Right lobe of liver (tissue), 6 donors: ENCODE measurements around the gene USP47. TPM values are rescaled to one million over a fixed set of nuclear protein-coding genes. Genes with fewer than 3 reads are reported as not detected.

Source experiments
- ATAC-seq, 4 donors: fragments of 200-7000 bp; cut with Tn5 transposase; one replicate each; pipeline ENCODE4 v1.9.1; 2020; ENCODE audit warnings: mild to moderate bottlenecking in 4 of 4, moderate library complexity in 4 of 4
- DNase-seq, 3 donors: peaks; one replicate each; pipeline ENCODE4 v3.0.0-alpha.2; 2020
- H3K27ac ChIP-seq, 3 donors: fragments of 200-600 bp; one replicate each; pipeline ENCODE4 v1.8.0; 2022
- H3K27me3 ChIP-seq, 2 donors: fragments of 200-600 bp; one replicate each; pipeline ENCODE4 v1.8.0; 2022
- H3K36me3 ChIP-seq, 4 donors: fragments of 200-600 bp; sonication (generic) in 1 of 4; one replicate each; pipeline versions ENCODE4 v1.5.1 to v1.8.0; 2017 to 2022; ENCODE audit warnings: control low read depth in 1 of 4
- H3K4me1 ChIP-seq, 4 donors: fragments of 200-600 bp; sonication (generic) in 1 of 4; one replicate each; pipeline versions ENCODE4 v1.5.1 to v1.8.0; 2017 to 2022; ENCODE audit warnings: control low read depth in 1 of 4
- H3K4me3 ChIP-seq, 3 donors: fragments of 200-600 bp; one replicate each; pipeline ENCODE4 v1.8.0; 2022
- H3K9me3 ChIP-seq, 4 donors: fragments of 200-600 bp; sonication (generic) in 1 of 4; one replicate each; pipeline versions ENCODE4 v1.5.1 to v1.8.0; 2017 to 2022; ENCODE audit warnings: control low read depth in 1 of 4
- POLR2A ChIP-seq: fragments of 450-650 bp; IDR thresholded peaks from one replicate; pipeline ENCODE4 v1.6.1; 2017; ENCODE audit warnings: antibody characterized with exemption, mild to moderate bottlenecking
- WGBS: methylation state at CpG from one replicate; pipeline ENCODE4 v1.1.6; 2018; ENCODE audit warnings: low coverage, low lambda C conversion rate; ENCODE audit not compliant: insufficient coverage; ENCODE audit errors: missing lambda C conversion rate; 5-methylcytosine and 5-hydroxymethylcytosine counted together
- intact Hi-C, 2 donors: fragments of 100-400 bp; cut with DNase I; formaldehyde crosslinking; loops; one replicate each; pipeline versions ENCODE4 v1.11.2 to v1.14.1; 2022
- total RNA-seq, 6 experiments: library from RNA; depleted of rRNA in 2 of 6; stranded (reverse); fragments of >200 nt in 2 of 6; fragmentation: NEBNext Ultra II Directional in 3 of 6; extraction: Animal tissue kit (Norgen Biotek cat#: 25700) in 3 of 6; gene quantifications; one replicate each; pipeline versions ENCODE4 v1.1.0 to v1.2.4, GENCODE V29; 2016 to 2023
- TF ChIP-seq, protein P1 (sequence below), 4 donors: fragments of 200-600 bp in 3 of 4; fragments of 450-650 bp in 1 of 4; IDR thresholded peaks; one replicate each; pipeline versions ENCODE4 v1.5.1 to v1.8.0; 2016 to 2022; ENCODE audit warnings: antibody characterized with exemption in 4 of 4, mild to moderate bottlenecking in 2 of 4
- donor health status: DM: no; HTN: yes; CAD: no.
- donor health status: DM: no; HTN: no; CAD: no.
- donor health status: DM: no; HTN: no; CAD: no.
- donor health status: DM: no; HTN: yes; CAD: no.
- donor health status: DM: no; HTN: yes; CAD: no.

The USP47 gene
- total RNA-seq, 6 experiments from 2014 or later, result 25.2 to 38.1 (median 29.6) TPM

DNA sequence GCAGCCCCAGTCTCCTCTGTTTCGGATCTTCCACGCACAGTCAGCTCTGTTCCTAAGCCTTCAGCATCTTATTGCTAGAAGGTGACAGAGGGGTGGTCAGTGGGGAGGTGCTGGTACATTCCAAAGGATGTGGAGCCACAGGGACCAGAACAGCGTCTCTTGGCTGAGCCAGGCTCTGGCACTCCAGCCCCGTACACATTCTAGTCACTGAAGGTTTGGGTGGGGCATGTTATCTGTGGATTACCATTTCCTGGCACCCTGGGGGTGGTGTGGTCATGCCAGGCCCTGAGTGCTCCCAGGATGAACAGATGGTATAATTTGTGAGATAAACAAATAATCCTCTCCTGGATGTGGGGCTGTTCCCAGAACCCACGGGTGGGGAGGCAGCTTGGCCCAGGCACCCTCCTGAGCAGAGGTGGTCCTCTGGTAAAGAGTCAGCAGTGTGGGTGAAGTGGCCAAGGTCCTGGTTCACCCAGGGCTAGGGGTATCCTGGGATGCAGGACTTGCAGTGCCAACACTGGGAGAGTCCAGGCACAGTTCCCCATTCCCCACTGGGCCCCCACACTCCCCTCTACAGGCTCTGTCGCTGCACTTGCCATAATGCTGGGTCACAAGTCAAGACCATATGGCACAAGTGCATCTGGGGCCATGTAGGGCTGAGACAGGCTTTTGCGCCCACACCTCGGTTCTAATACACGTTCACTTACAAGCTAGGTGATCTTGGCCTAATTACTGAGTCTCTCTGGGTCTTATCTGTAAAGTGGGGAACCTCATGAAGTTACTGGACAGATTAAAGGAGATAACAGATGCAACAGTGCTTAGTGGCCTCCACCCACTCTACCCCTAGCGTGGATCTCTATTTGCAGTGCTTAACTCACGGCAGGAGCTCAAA is 133.7 kb downstream of the USP47 start:
- peak in 1 of 3 donors; percentile 37 for DNase-seq
- no peaks in the 10 kb centered on the region for H3K36me3 ChIP-seq
- no peaks in the 10 kb centered on the region for H3K9me3 ChIP-seq
- H3K4me3 ChIP-seq, result no peak overlapping the region
- WGBS, result 83% methylated on average over 6 of the region's 11 CpGs
- ATAC-seq, result no peak
- TF ChIP-seq POLR2A, result no peak
- TF ChIP-seq, protein P1, sequence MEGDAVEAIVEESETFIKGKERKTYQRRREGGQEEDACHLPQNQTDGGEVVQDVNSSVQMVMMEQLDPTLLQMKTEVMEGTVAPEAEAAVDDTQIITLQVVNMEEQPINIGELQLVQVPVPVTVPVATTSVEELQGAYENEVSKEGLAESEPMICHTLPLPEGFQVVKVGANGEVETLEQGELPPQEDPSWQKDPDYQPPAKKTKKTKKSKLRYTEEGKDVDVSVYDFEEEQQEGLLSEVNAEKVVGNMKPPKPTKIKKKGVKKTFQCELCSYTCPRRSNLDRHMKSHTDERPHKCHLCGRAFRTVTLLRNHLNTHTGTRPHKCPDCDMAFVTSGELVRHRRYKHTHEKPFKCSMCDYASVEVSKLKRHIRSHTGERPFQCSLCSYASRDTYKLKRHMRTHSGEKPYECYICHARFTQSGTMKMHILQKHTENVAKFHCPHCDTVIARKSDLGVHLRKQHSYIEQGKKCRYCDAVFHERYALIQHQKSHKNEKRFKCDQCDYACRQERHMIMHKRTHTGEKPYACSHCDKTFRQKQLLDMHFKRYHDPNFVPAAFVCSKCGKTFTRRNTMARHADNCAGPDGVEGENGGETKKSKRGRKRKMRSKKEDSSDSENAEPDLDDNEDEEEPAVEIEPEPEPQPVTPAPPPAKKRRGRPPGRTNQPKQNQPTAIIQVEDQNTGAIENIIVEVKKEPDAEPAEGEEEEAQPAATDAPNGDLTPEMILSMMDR (IDR thresholded peaks at IDR 0.05), result no peak
- H3K27ac ChIP-seq, result no peak overlapping the region
- peaks cover 0 to 33% (median 15%) of the 10 kb centered on the region in 4 donors for H3K4me1 ChIP-seq
- intact Hi-C loops, result no loop called here
- no peaks in the 10 kb centered on the region for H3K27me3 ChIP-seq

DNA sequence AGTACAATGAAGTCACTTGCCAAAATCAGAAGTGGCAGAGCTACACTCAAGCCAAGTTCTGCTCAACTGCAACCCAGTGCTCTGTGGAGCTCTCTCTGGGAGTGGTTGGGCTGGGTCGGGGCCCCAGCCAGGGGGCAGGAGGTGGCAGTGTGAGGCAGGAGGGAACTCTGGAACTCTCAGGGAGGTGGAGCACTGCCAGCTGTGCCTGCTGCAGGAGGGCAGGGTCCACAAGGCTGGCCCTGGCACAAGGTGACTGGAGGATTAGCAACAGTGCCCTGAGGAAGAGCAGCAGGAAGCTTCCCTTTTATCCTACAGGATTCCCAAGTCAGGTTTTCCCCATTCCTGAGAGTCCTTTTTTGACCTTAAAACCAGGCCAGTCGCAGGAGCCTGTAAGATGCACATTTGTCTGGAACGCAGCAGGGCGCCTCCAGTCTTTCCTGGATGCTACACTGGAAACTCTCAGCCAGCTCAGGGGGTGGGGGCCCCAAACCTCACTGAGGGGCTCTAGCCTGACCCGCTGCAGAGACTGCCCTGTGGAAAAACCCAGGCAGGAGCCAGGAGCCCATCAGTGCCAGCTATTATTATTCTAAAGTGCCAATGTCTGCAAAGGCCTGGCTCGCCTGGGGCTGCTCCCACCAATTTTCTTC is 134.8 kb downstream of the USP47 start:
- Histone ChIP-seq H3K27me3 (no peaks in the 10 kb centered on the region), H3K4me3 (no peak overlapping the region), H3K9me3 (no peaks in the 10 kb centered on the region), H3K27ac (peak overlapping the region in 1 of 3 donors; percentile 22), H3K36me3 (no peaks in the 10 kb centered on the region), H3K4me1 (peaks cover 0 to 33% (median 15%) of the 10 kb centered on the region in 4 donors)
- TF ChIP-seq, protein P1 (IDR thresholded peaks at IDR 0.05), result peak in 3 of 4 donors; percentile 15 to 30 (median 18)
- TF ChIP-seq POLR2A, result no peak
- ATAC-seq (peak; percentile 79 to 89 (median 88)), DNase-seq (peak; percentile 82 to 96 (median 94))
- intact Hi-C loops, result no loop called here
- 76% methylated on average over 3 of the region's 6 CpGs for WGBS

DNA sequence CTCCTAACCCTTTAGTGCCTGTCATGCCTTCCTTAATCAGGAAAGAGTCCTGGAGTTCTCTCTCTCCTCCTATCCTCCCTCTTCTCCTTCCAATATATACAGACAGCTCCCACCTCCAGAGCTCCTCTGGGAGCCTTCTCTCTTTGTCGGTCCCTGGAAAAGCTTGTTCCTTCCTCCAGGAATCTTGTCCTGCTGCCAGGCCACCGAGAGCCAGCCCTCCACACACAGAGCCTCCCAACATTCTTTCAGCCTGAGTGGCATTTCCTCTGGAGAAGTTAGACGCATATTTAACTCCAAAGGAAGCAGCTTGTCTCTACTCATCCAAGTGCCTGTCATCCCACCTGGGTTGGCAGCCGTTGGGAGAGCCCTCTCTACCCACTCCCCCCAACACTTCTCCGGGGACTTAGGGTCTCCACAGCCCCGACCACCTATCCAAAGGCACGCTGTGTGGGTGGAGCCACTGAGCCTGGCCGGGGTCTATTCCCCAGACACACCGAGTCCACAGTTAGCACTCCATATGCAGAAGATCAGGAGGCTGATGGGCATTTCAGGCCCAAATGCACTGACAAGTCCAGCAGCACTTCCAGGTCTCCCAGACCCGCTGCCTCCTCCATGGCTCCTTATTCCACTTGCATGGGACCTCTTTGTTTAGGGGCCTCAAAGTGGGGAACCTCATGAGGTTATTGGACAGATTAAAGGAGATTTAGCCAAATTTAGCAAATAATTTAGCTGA is 135.6 kb downstream of the USP47 start:
- no peaks in the 10 kb centered on the region for H3K36me3 ChIP-seq
- intact Hi-C loops, result no loop called here
- TF ChIP-seq POLR2A, result no peak
- TF ChIP-seq, protein P1 (IDR thresholded peaks at IDR 0.05), result no peak
- H3K9me3 ChIP-seq, result no peaks in the 10 kb centered on the region
- H3K27me3 ChIP-seq, result no peaks in the 10 kb centered on the region
- peaks cover 0 to 33% (median 15%) of the 10 kb centered on the region in 4 donors for H3K4me1 ChIP-seq
- H3K27ac ChIP-seq, result peak overlapping the region in 1 of 3 donors; percentile 22
- WGBS, result 21% methylated on average over 3 of the region's 10 CpGs
- no peak overlapping the region for H3K4me3 ChIP-seq
- peak in 1 of 3 donors; percentile 45 for DNase-seq
- ATAC-seq, result peak in 3 of 4 donors; percentile 14 to 36 (median 33)

DNA sequence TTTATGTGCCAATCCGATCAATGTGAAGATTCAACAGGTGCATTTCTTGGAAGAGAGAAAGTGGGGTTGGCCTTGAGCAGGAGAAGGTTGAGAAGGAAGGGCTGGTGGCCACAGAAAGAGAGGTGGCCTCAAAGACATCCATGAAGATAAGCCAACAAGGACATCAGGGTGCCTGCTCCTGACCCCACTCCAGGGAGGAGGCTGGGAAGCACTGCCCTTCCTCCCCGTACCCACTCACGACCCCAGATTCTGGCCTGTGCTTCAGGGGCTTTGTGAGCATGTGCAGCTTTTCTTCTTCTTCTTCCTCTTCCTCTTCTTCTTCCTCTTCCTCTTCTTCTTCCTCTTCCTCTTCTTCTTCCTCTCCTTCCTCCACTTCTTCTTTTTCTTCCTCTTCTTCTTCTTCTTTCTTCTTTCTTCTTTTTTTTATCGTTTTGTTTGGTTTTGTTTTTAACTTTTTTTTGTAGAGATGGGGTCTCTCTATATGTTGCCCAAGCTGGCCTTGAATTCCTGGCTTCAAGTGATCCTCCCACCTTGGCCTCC is 136.4 kb downstream of the USP47 start:
- Histone ChIP-seq H3K4me1 (peaks cover 0 to 29% (median 13%) of the 10 kb centered on the region in 4 donors), H3K36me3 (no peaks in the 10 kb centered on the region), H3K4me3 (no peak overlapping the region), H3K9me3 (no peaks in the 10 kb centered on the region), H3K27me3 (no peaks in the 10 kb centered on the region), H3K27ac (peak overlapping the region in 1 of 3 donors; percentile 16)
- 85% methylated on average over 4 of the region's 4 CpGs for WGBS
- ATAC-seq (no peak), DNase-seq (no peak)
- intact Hi-C loops, result no loop called here
- TF ChIP-seq POLR2A, result no peak
- TF ChIP-seq, protein P1 (IDR thresholded peaks at IDR 0.05), result no peak
